GM19397 (cell line): Measurements from ENCODE around the gene C5.

ENCODE experiments used
- ATAC-seq: cut with Tn5 transposase; IDR thresholded peaks from one replicate; pipeline ENCODE4 v1.9.1; 2021; ENCODE audit warnings: mild to moderate bottlenecking, moderate library complexity; ENCODE audit not compliant: unreplicated experiment

The C5 gene

DNA sequence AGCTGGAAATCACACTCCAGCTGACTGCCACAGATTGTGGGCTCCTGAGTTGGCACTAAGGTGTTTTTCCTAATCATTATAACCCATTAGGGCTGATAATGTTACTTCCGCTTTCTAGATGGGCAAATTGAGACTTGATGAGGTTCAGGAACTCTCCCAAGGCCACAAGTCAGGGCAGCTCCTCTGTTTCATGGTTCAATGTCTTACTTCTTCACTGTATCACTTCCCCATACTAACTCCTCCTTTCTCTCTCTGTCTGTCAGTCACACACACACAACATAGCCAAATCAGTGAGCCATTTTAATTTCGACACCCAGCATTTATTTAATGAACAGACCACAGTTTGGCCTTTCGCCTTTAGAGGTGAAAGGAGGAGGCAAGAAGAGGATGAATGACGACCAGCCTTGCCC lies 105.6 kb downstream of the C5 start:
- ATAC-seq = peak; percentile 98

DNA sequence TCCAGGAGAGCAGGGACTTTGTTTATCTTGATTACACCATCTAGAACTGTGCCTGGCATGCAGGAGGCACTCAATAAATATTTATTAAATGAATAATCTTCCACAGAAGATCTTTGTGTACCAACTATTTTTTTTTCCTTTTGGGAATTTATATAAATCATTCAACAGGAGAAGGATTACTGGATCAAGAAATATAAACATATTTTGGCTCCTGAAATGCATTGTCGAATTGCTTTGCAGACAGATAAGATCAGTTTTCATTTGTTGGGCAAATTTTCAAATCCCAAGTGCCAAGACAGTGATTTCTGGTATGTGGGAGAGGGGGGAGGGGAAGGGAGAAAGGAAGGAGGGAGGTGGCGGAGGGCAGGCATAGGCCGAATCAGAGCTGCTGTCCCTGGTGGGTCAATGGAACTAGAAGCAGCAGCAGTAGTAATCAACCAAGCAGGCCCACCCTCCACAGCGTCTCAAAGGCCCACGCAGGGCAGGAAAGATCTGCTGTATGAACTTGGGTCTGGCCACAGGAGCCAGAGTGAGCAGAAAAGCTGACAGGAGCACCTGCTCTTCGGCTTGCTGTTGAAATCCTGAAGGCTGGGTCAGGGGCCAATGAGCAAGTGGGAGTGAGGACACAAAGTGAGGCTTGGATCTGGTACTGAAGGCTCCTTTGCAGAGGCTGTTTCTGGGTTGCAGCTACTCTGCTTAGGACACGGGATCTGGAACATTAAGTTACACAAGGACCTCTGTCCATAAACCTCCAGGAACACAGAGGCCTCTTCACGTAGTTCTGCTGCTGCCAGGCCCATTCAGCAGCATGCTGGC lies 107.7 kb downstream of the C5 start:
- no peak for ATAC-seq

DNA sequence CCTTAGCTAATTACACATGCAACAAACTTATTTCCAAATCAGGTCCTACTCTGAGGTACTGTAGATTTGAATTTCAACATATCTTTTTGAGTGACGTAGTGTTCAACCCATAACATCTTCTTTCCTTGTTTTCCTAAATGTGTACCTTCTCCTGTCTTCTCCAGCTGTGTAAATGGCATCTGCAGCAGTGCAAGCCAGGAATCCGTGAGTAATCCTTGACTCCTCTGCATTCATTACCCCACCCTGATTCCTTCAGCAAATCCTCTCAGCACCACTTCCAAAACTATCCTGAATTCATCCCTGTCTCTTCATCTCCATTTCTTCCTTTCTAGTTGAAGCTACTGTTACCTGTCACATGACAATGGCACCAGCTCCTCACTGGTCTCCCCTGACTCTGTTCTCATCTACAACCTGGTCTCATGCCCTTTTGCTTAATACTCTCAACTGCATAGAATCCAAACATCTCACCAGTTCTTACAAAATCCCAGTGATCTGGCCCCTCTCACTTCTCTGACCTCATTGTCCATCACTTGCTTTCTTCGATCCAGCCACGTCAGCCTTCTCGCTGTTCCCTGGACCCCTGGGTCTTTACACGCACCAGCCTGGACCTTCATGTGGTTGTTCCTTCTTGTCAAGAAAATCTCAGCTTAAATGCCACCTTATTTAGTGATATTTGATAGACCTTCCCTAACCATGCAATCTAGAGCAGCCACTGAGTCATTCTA lies 108.9 kb downstream of the C5 start:
- no peak for ATAC-seq

DNA sequence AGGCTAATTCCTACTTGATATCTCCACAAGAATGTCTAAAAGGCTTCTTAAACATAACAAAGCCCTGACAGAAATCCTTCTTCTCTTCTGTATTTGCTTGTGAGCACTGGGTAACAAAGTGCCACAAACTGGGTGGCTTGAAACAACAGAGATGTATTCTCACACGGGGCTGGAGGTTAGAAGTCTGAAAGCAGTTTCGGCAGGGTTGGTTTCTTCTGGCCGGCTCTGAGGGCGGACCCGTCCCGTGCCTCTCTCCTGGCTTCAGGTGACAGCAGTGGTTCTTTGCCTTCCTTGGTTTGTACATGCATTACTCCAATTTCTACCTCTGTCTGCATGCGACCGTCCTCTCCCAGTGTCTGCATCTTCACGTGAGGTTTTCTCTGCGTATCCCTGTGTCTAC lies 109.5 kb downstream of the C5 start:
- ATAC-seq = no peak

DNA sequence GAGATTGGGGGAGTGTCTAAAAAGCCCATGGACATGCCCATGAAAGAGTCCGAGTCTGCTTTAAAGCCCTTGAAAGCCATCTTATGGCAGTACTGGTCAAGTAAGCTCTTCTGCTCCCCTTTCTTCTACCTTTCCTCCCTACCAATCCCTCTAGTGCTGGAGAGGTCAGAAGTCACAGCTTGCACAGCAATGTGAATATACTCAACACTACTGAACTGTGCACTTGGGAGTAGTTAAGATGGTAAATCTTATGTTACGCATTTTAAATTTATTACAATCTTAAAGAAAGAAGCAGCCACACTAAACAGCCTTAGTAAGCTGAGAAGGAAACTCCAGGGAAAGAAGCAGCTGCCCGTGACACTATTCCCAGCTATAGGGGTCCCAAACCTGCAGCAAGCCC lies 111.2 kb downstream of the C5 start:
- no peak for ATAC-seq

DNA sequence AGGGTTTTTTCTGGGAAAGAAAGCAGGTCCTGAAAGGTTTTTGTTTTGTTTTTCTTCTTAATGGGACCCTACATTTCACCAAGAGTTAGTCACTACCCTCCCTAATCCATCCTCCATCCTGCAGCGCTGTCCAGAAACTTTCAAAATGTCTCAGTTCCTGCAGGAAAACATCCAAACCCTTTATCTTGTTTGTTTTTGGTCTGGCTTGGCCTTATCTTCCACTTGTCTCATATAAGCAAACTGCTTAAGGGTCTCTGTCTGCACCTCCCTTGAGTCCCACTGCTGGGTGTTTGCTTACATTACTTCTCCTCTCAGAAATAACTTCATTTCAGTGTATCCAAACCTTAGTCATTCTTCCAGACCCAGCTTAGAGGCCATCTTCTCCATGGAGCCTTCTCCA lies 112.5 kb downstream of the C5 start:
- no peak for ATAC-seq

DNA sequence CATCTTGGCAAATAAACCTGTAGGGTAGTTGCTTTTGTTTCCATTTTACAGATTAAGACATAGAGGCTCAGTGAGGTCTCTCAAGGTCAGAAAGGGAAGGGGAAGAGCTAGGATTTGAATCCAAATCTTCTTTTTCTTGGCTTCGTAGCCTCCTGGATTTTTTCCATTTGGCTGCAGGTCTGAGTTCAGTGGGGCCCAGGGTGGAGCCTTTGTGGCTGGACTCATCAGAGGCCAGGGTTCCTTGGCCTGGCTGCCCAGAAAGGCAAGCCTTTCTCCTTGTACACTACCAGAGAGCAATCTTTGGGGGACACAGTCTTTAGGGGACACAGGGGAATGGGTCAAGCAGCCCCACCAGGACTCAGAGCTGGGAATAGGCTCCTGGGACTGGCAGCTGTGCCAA lies 112.9 kb downstream of the C5 start:
- ATAC-seq = no peak

DNA sequence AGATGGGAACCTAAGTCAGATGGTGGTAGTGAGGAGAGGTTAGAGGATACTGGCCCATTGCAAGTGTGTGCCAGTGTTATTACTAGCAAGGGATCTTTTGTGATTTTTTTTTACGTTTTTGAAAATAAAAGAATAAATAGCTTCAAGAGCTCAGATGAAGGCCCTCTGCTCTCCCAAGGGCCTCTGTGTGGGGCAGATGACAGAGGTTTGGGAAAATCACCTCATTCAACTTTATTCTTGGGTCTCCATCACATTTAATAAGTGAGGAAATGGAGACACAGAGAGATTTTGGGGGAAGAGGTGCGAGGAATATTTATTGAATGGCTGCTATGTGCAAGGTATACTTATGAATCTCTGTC lies 113.3 kb downstream of the C5 start:
- no peak for ATAC-seq

DNA sequence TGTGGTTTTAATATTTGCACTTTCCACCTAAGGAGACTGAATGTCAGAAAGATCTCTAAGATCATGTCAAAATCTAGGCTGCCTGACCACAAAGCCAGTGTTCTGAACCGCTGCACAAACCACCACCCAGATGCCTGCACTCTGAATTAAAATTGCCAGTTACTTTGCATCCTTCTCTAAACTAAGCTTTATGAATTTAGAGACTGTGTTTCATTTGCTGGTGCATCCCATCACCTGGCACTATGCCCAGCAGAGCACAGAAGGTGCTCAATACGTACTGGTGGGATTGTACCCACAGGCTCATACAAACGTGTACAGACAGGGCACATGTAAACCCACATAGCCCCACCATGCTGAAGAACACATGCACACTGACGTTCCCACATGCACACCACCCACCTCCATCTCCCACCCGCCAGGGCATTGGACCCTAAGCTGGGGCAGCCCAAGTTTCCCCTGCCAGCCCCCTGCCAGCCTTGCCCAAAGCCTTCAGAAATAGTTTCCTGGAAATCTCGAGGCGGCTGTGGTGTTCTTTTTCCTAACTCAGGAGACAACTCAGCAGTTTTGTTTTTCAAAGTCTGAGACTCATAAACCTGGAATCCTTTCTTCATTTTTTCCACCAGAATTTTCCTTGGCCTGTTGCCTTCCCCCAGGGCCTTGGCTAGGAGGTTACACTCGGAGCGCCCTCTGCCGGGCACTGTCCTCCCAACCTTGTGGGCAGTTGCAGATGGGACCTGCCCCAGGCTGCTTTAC lies 113.9 kb downstream of the C5 start:
- ATAC-seq = peak; percentile 45

DNA sequence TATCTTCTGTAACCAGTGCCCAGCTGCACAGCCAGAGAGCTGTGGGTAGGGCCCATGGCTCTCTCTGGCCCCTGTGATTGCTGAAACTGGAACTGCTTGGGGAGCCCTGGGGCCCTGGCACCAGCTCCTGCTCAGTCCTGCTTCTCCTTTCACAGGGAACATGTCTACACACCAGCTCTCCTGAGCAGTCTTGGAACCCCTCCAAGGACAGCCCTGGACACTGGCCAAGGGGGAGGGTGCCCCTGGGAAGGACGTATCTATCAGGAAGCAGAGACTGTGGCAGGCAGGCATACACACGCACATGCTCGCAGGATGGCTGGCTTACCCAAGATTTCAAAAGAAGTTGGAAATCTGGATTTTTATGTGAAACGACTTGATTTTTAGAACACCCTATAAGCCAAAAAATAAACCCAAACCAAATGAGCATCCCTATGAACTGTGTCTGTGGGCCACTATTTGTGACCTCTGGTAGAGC lies 114.7 kb downstream of the C5 start:
- no peak for ATAC-seq

DNA sequence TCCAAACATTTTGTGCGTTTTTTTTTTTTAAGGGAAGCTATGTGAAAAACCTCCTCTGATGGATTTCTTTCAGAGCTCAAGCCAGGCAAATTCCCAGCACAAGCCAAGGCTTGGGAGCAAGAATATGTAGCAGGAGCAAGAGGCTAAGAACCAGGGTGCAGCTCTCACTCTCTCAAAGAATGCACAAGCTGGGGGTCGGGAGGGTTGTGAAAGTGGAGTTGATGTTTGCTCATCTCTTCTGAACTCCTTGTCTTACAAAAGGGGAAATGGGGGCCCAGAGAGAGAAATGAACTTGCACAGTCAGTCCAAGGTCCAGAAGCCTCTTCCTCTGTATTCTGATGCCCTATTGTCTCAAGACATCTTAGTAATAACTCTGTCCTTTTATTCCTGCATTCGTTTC lies 115.8 kb downstream of the C5 start:
- ATAC-seq = no peak

DNA sequence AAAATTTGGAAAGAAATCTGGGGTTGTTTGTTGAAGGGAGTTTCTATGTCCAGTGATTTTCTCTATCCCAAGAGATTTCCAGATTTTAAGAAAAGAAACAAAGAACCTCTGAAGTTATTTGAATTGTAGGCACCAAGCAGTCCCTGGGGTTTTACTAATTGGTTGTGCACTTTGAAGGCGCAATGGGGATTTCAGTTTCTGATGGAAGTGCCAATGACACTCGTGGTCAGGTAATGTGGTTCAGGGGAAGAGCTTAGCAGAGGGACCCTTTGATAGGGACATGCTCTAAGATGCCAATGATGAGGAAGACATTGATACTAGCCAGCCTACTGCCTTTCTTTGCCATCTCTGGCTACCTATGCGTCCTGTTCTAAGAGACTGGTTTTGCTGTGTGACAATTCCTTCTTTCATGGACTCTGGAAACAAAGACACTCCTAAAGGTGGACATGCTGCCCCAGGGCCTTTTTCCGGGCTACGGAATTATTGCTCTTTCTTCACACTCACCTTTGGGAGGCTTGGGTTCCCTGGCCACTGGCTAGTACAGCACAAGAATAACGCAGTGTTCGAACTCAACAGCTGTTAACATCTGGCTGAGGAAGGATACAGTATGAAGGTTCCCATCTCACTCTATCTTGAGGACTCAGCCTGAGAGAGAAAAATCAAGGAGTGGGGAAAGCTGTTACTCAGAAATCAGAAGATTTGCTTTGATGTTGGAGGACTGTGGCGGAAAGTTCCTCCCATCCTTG lies 116.6 kb downstream of the C5 start:
- no peak for ATAC-seq

DNA sequence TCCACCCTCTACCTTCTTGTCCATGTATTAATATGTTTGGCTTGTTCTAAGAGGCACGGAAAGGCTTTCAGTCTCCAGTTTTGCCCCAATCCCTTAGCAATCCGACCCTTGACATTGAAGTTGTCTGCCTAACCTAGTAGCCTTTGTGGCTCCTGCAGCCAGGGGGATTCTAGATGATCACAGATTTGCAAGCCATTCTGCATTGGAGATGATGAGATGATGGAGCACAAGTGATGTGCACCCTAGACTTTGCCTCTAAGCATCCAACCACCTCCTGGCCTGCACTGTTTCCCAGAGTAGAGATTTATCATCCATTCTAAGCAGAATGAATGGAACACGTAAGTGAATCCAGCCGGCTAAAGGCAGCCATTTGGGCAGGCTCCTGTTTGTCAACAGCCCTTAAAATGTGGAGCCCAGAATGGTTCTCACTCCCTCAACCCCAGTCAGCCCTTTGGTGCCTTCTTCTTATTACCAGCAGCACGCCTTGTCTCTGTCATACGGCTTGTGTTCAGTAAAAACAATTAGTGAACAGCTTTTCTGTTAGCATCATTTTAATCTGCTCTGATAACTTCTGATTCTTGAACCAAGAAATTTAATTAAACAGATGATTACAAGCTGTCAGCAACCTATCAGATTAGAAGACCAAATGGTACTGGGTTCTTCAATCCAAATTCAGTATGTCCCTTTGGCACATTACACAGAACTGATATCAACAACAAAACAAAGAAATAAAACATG lies 117.8 kb downstream of the C5 start:
- no peak for ATAC-seq

DNA sequence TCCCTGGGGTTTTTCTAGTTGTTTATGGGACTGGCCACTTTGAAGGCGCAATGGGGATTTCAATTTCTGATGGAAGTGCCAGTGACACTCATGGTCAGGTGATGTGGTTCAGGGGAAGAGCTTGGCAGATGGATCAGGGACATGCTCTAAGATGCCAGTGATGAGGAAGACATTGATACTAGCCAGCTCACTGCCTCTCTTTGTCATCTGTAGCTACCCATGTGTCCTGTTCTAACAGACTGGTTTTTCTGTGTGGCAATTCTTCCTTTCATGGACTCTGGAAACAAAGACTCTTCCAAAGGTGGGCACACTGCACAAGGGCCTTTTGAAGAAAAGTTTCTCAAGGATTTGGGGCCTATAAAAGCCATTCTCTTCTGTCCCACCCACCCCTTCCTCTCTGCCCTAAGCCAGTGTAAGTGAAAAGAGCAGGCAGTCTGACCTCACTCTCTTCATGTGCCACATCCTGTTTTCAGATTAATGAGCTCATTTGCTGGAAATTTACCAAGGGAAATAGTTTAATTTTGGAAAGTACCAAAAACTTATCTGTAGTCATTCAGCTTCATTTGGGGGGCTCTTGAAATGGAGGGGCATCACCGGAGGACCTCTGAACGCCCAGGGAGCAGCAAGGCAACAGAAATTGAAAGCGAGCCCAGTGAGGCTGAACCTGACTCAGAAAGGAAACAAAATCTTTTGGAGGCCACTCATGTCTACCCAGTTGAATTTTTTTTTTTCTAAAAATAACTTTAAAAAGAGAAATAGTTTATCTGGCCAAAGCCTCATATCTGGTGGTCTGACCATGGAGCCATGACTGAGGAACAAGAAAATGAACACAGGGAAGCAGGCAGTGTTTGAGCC lies 118.6 kb downstream of the C5 start:
- ATAC-seq = peak; percentile 36

DNA sequence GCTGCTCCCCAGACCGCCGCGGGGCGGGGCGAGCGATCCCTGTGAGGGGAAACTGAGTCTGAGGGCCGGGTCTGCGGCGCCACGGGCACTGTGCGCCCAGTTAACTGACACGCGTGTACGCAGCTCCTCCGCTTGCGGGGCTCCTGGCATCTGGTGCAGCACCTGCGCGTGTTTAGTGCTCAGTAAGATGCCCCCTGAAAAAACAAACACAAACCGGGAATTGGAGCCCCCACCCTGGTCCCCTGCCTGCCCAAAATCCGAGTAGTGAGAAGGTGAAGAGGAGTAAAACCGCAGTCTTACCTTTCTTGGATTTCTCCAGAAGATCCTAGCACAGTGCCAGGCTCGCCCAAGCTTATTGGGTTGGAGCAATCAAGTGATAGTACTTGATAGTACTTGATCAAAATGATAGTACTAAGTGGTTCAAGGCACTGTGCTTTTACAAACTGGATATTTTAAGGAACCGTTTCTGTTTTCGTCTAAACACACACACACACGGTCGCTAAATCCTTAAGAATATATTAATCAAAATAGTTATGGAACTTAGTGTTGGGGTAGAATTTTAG lies 120.8 kb downstream of the C5 start:
- ATAC-seq = no peak

DNA sequence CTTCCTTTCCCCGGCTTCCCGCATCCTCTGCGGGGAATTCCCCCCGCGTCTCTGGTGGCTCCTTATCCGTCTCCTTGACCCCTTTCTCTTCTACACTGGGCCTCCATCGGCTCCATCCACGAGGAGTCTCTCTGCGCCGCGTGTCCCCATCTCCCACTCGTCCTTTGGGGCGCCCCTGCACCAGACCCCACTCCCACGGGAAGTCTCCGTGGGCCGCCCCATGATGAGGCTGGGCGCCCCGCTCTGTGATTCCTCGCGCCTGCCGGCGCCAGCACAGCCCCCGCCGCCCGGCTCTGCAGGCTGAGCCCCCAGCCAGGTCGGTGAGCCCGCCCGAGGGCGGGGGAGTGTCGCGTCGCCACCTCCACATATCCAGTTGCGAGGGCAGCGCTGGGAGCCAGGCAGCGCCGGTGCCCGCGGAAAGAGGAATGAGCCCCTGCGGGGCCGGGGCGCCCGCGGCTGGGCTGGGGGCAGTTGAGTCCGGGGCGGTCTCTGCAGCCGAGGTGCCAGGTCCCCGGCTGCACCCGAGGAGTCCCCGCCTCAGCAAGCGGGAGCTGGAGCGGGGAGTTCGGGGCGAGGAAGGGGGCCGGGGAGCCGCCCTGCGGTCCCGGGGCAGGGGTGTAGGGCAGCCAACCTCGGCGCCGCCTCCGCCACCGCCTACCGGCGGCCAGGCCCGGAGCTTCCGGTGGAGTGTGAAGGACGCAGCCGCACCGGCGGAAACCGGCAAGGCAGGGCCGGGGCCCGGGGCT lies 121.4 kb downstream of the C5 start:
- ATAC-seq = peak; percentile 37

DNA sequence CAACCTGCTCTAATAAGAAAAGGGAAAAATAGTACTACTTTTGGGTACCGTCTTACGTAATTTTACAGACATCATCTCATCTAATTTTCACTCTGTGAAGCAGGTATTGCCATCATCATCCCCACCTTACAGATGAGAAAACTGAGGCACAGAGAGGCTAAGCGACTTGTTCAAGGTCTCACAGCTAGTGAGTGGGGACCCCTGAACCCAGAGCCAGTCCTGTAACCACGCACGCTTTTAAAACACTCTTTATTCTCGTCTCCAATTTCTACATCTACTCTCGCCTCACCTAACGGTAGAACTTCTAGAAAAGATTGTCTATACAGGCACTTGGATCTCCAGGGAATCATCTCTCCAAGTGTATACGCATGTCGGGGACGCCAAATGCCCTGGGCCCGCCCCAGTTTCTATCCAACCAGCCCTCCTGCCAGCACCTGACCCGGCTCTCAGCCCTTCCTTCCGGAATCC lies 122.0 kb downstream of the C5 start:
- ATAC-seq = no peak
